ENCODE data around the gene FBXO36. TPM values are rescaled to one million over a fixed set of nuclear protein-coding genes. Genes with fewer than 3 reads are reported as not detected.

Gene FBXO36
- total and polyA plus RNA-seq, 2 donors (not counting 1 experiment from before 2014, with no cell fraction given): 3.5 to 5.0 TPM

- Histone ChIP-seq H3K4me2 (ENCODE audit: extremely low read depth, insufficient read depth, low read length) (peak overlapping the region; percentile 37), H3K36me3 (ENCODE audit: control insufficient read depth, insufficient read depth, low read length) (peaks cover 1% of the 10 kb centered on the region), H3K79me2 (ENCODE audit: control insufficient read depth, insufficient read depth, low read length) (peaks cover 92% of the 10 kb centered on the region), H3K9me3 (ENCODE audit: control insufficient read depth, insufficient read depth, low read depth, low read length) (no peaks in the 10 kb centered on the region), H3K27me3 (ENCODE audit: control insufficient read depth, insufficient read depth, low read length) (no peaks in the 10 kb centered on the region), H3K4me1 (ENCODE audit: control insufficient read depth, extremely low read depth, insufficient read depth, low read length) (peaks cover 5% of the 10 kb centered on the region), H3K4me3 (replicated peaks in 1 of 4; ENCODE audit: control extremely low read depth in 1 of 4, insufficient read depth in 1 of 4, low read depth in 3 of 4, low read length in 4 of 4) (no peak overlapping the region), H3K9ac (ENCODE audit: insufficient read depth, low read length) (no peak overlapping the region), H3K27ac (ENCODE audit: insufficient read depth, low read length) (no peak overlapping the region), H4K20me1 (ENCODE audit: control insufficient read depth, extremely low read depth, insufficient read depth, low read length) (peaks cover 3% of the 10 kb centered on the region), H2AFZ (ENCODE audit: low read length) (no peak overlapping the region)
- TF ChIP-seq CTCF (conservative IDR thresholded peaks at IDR 0.05 in 1 of 2, IDR thresholded peaks at IDR 0.05 in 1 of 2; ENCODE audit: low read depth in 1 of 2, low read length in 2 of 2): no peak
- TF ChIP-seq EZH2 (IDR thresholded peaks at IDR 0.05; ENCODE audit: low read length, missing control alignments): no peak
- DNase-seq (ENCODE audit: low read depth in 2 of 2): peak; percentile 72 to 83
These were observed 20.5 kb upstream of the FBXO36 start for GRCh38 chr2:229901819-229902218.

DNA sequence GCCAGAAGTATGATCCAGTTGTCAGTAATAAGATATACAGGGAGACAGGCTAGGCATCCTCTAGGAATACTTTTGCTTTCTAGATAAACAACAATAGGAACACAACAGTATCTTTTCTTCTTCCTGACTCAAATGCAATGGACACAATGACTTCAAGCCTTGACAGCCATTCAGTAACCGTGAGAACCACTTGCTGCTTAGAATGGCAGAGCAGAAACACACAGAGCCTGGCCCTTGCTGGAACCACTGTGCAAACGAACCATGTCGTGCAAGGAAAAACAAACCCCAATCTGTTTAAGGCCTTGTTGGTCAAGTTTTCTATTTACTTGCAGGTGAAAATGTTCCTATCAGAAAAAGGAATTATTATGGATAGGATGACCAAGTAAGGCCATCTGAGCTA is 19.3 kb upstream of the FBXO36 start:
- Histone ChIP-seq H3K9me3 (ENCODE audit: control insufficient read depth, insufficient read depth, low read depth, low read length) (no peaks in the 10 kb centered on the region), H3K79me2 (ENCODE audit: control insufficient read depth, insufficient read depth, low read length) (peaks cover 91% of the 10 kb centered on the region), H3K4me3 (replicated peaks in 1 of 4; ENCODE audit: control extremely low read depth in 1 of 4, insufficient read depth in 1 of 4, low read depth in 3 of 4, low read length in 4 of 4) (no peak overlapping the region), H3K27ac (ENCODE audit: insufficient read depth, low read length) (no peak overlapping the region), H2AFZ (ENCODE audit: low read length) (no peak overlapping the region), H3K4me1 (ENCODE audit: control insufficient read depth, extremely low read depth, insufficient read depth, low read length) (peaks cover 5% of the 10 kb centered on the region), H3K9ac (ENCODE audit: insufficient read depth, low read length) (no peak overlapping the region), H3K27me3 (ENCODE audit: control insufficient read depth, insufficient read depth, low read length) (no peaks in the 10 kb centered on the region), H3K36me3 (ENCODE audit: control insufficient read depth, insufficient read depth, low read length) (peaks cover 2% of the 10 kb centered on the region), H3K4me2 (ENCODE audit: extremely low read depth, insufficient read depth, low read length) (no peak overlapping the region), H4K20me1 (ENCODE audit: control insufficient read depth, extremely low read depth, insufficient read depth, low read length) (peaks cover 3% of the 10 kb centered on the region)
- no peak for DNase-seq (ENCODE audit: low read depth in 2 of 2)
- TF ChIP-seq CTCF (conservative IDR thresholded peaks at IDR 0.05 in 1 of 2, IDR thresholded peaks at IDR 0.05 in 1 of 2; ENCODE audit: low read depth in 1 of 2, low read length in 2 of 2): no peak
- TF ChIP-seq EZH2 (IDR thresholded peaks at IDR 0.05; ENCODE audit: low read length, missing control alignments): no peak

GRCh38 chr2:229905601-229906000 is 16.7 kb upstream of the FBXO36 start:
- H3K79me2 ChIP-seq (ENCODE audit: control insufficient read depth, insufficient read depth, low read length): peaks cover 90% of the 10 kb centered on the region
- H2AFZ ChIP-seq (ENCODE audit: low read length): no peak overlapping the region
- H4K20me1 ChIP-seq (ENCODE audit: control insufficient read depth, extremely low read depth, insufficient read depth, low read length): peaks cover 6% of the 10 kb centered on the region
- DNase-seq (ENCODE audit: low read depth in 2 of 2): no peak
- no peak overlapping the region for H3K4me3 ChIP-seq (replicated peaks in 1 of 4; ENCODE audit: control extremely low read depth in 1 of 4, insufficient read depth in 1 of 4, low read depth in 3 of 4, low read length in 4 of 4)
- TF ChIP-seq CTCF (conservative IDR thresholded peaks at IDR 0.05 in 1 of 2, IDR thresholded peaks at IDR 0.05 in 1 of 2; ENCODE audit: low read depth in 1 of 2, low read length in 2 of 2) (no peak), EZH2 (IDR thresholded peaks at IDR 0.05; ENCODE audit: low read length, missing control alignments) (no peak)
- H3K27ac ChIP-seq (ENCODE audit: insufficient read depth, low read length): no peak overlapping the region
- H3K9ac ChIP-seq (ENCODE audit: insufficient read depth, low read length): no peak overlapping the region
- H3K4me2 ChIP-seq (ENCODE audit: extremely low read depth, insufficient read depth, low read length): no peak overlapping the region
- H3K36me3 ChIP-seq (ENCODE audit: control insufficient read depth, insufficient read depth, low read length): peaks cover 4% of the 10 kb centered on the region
- no peaks in the 10 kb centered on the region for H3K27me3 ChIP-seq (ENCODE audit: control insufficient read depth, insufficient read depth, low read length)
- no peaks in the 10 kb centered on the region for H3K9me3 ChIP-seq (ENCODE audit: control insufficient read depth, insufficient read depth, low read depth, low read length)
- H3K4me1 ChIP-seq (ENCODE audit: control insufficient read depth, extremely low read depth, insufficient read depth, low read length): peaks cover 5% of the 10 kb centered on the region

Data from fibroblast of lung (primary cell).